Caco-2 (cell line): ENCODE measurements around the gene DYNC1H1. TPM values are rescaled to one million over a fixed set of nuclear protein-coding genes. Genes with fewer than 3 reads are reported as not detected.

Experiments
- BruUV-seq: library from RNA; stranded (reverse); fragments of 400-500 nt; replicated peaks from 2 replicates; lab custom pipeline; 2021; lab: Mats Ljungman, UMichigan
- CTCF ChIA-PET: fragments of 300-600 bp; sonication (Branson Sonifier 250); formaldehyde crosslinking; loops from one replicate; lab custom pipeline; 2022; ENCODE audit warnings: antibody characterized with exemption; lab: Charles Lee
- POLR2A ChIA-PET: fragments of 300-600 bp; sonication (Branson Sonifier 250); formaldehyde crosslinking; loops from one replicate; lab custom pipeline; 2022; ENCODE audit warnings: antibody characterized with exemption; lab: Charles Lee
- DNase-seq, 2 experiments: peaks; one replicate each; pipeline versions ENCODE4 v3.0.0 to v3.0.0-alpha.2; 2020 to 2022
- H3K27me3 ChIP-seq: replicated peaks from 2 replicates; pipeline ENCODE4 v1.6.0; 2011; ENCODE audit warnings: low read length; ENCODE audit not compliant: control insufficient read depth, insufficient read depth
- H3K36me3 ChIP-seq: 2 replicates; pipeline ENCODE4 v1.5.1; 2011; ENCODE audit warnings: low read length; ENCODE audit not compliant: control insufficient read depth, insufficient read depth
- H3K4me1 ChIP-seq: fragments of 250-450 bp; sonication (Bioruptor Pico); 2 replicates; pipeline ENCODE4 v1.5.1; 2020; ENCODE audit warnings: mild to moderate bottlenecking
- H3K4me3 ChIP-seq: 2 replicates; pipeline ENCODE4 v1.5.1; 2011; ENCODE audit warnings: low read depth, mild to moderate bottlenecking, control low read depth, low read length
- H3K9me3 ChIP-seq: fragments of 250-450 bp; sonication (Bioruptor Pico); 2 replicates; pipeline ENCODE4 v1.5.1; 2020; ENCODE audit warnings: mild to moderate bottlenecking, moderate library complexity
- H3K27ac Mint-ChIP-seq: one replicate; pipeline ENCODE4 v1.8.0; 2022; ENCODE audit warnings: mixed read lengths; ENCODE audit not compliant: unreplicated experiment
- H3K27me3 Mint-ChIP-seq: one replicate; pipeline ENCODE4 v1.8.0; 2022; ENCODE audit warnings: mixed read lengths; ENCODE audit not compliant: insufficient read depth, unreplicated experiment
- H3K36me3 Mint-ChIP-seq: one replicate; pipeline ENCODE4 v1.8.0; 2022; ENCODE audit warnings: mild to moderate bottlenecking, mixed read lengths; ENCODE audit not compliant: insufficient read depth, unreplicated experiment
- H3K4me1 Mint-ChIP-seq: one replicate; pipeline ENCODE4 v1.8.0; 2022; ENCODE audit warnings: low read depth, mixed read lengths; ENCODE audit not compliant: unreplicated experiment
- H3K4me3 Mint-ChIP-seq: one replicate; pipeline ENCODE4 v1.8.0; 2022; ENCODE audit warnings: mild to moderate bottlenecking, moderate library complexity, mixed read lengths; ENCODE audit not compliant: unreplicated experiment
- H3K9me3 Mint-ChIP-seq: one replicate; pipeline ENCODE4 v1.8.0; 2022; ENCODE audit warnings: mixed read lengths; ENCODE audit not compliant: unreplicated experiment
- intact Hi-C: fragments of 100-400 bp; cut with micrococcal nuclease; formaldehyde crosslinking; loops from one replicate; pipeline ENCODE4 v1.10.0; 2022; ENCODE audit not compliant: unreplicated experiment
- total RNA-seq: library from RNA; stranded (reverse); gene quantifications from 2 replicates; pipeline ENCODE4 v1.2.3, GENCODE V29; 2022
- TF ChIP-seq, protein P1 (sequence below), 2 experiments: fragments of 200-600 bp in 1 of 2; IDR thresholded peaks; 1 replicate in 1 of 2; 2 replicates in 1 of 2; pipeline versions ENCODE4 v1.5.1 to v1.8.0; 2011 to 2022; ENCODE audit warnings: antibody characterized with exemption in 1 of 2, control low read depth in 1 of 2, inconsistent platforms in 1 of 2, low read depth in 1 of 2, low read length in 1 of 2, mild to moderate bottlenecking in 1 of 2, moderate library complexity in 1 of 2; ENCODE audit not compliant: insufficient read depth in 1 of 2, severe bottlenecking in 1 of 2, unreplicated experiment in 1 of 2

The DYNC1H1 gene
- total RNA-seq, 1 experiment from 2014 or later = 351 TPM

DNA sequence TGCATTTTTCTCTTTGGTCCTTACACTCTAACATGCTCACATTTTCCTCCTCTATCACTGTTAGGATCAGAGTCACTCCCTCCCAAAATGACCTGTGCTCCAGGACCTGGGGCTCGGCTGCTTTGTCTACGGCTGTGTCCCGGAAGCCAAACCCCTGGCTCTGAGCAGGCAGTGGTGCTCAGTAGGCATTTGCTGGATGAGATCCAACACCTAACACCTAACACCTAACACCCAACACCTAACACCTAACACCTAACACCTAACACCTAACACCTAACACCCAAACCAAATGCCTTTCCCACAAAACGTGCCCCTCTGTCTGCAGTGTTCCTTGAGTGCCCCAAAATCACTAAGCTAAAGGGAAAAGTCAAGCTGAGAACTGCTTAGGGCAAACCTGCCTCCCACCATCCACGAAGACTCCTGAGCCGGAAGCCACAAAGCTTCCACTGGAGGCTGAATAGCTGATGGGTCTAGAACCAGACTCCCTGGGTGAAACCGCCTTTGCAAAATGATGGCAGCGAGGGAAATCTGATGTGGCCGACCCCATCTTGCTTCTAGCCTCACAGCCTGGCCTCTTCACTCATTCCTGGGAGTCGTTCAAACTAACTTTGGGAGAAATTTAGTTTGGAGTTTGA is 93.2 kb downstream of the DYNC1H1 start:
- intact Hi-C loops = no loop called here

DNA sequence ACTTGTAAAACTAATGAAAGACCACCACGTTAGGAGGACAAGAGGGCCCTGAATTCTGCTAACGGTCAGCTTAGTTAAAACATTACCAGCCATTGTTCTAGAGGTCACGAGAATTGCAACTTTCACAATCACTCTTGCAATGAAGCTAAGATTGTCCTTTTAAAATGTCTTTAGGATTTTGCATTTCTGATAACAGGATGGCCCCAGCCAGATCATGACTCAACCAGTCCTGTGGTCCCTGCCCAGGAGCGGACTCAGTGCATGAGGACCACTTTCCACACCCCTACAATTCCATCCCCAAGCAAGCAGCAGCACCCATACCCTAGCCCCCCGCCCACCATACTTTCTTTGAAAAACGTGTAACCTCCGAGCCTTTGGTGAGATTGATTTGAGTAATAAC is 93.8 kb downstream of the DYNC1H1 start:
- H3K27me3 ChIP-seq = no peaks in the 10 kb centered on the region
- ChIA-PET CTCF (interaction anchor here (0.7 kb wide), 1 partner anchor 11 kb away, joined by 3 read pairs; no protein-coding TSS in a partner anchor), POLR2A (no interaction called here)
- DNase-seq = no peak
- no peaks in the 10 kb centered on the region for H3K9me3 ChIP-seq
- Mint-ChIP-seq H3K27me3 (no peaks in the 10 kb centered on the region), H3K9me3 (no peaks in the 10 kb centered on the region), H3K36me3 (peaks cover 30% of the 10 kb centered on the region), H3K4me3 (no peak overlapping the region), H3K27ac (no peak overlapping the region), H3K4me1 (peaks cover 12% of the 10 kb centered on the region)
- H3K4me1 ChIP-seq = peaks cover under 1% of the 10 kb centered on the region; the same call in 1 of the 2 replicates
- no TSS peak for BruUV-seq
- H3K4me3 ChIP-seq = no peak overlapping the region
- TF ChIP-seq, protein P1, sequence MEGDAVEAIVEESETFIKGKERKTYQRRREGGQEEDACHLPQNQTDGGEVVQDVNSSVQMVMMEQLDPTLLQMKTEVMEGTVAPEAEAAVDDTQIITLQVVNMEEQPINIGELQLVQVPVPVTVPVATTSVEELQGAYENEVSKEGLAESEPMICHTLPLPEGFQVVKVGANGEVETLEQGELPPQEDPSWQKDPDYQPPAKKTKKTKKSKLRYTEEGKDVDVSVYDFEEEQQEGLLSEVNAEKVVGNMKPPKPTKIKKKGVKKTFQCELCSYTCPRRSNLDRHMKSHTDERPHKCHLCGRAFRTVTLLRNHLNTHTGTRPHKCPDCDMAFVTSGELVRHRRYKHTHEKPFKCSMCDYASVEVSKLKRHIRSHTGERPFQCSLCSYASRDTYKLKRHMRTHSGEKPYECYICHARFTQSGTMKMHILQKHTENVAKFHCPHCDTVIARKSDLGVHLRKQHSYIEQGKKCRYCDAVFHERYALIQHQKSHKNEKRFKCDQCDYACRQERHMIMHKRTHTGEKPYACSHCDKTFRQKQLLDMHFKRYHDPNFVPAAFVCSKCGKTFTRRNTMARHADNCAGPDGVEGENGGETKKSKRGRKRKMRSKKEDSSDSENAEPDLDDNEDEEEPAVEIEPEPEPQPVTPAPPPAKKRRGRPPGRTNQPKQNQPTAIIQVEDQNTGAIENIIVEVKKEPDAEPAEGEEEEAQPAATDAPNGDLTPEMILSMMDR (IDR thresholded peaks at IDR 0.05; ENCODE audit: insufficient read depth in 1 of 2, low read depth in 1 of 2, low read length in 1 of 2, severe bottlenecking in 1 of 2, unreplicated experiment in 1 of 2) = no peak
- no peaks in the 10 kb centered on the region for H3K36me3 ChIP-seq
- intact Hi-C loops = no loop called here

More for the DNA sequence above, 93.2 kb downstream of the DYNC1H1 start:
- TF ChIP-seq, protein P1 (IDR thresholded peaks at IDR 0.05; ENCODE audit: insufficient read depth in 1 of 2, low read depth in 1 of 2, low read length in 1 of 2, severe bottlenecking in 1 of 2, unreplicated experiment in 1 of 2) = no peak
- POLR2A ChIA-PET = no interaction called here
- H3K36me3 ChIP-seq = no peaks in the 10 kb centered on the region
- H3K9me3 ChIP-seq = no peaks in the 10 kb centered on the region
- H3K4me3 Mint-ChIP-seq = no peak overlapping the region
- no peaks in the 10 kb centered on the region for H3K9me3 Mint-ChIP-seq
- H3K4me1 ChIP-seq = no peaks in the 10 kb centered on the region
- peaks cover 30% of the 10 kb centered on the region for H3K36me3 Mint-ChIP-seq
- no peak overlapping the region for H3K4me3 ChIP-seq
- no peaks in the 10 kb centered on the region for H3K27me3 ChIP-seq
- peak overlapping the region; percentile 0 for H3K27ac Mint-ChIP-seq
- peaks cover 12% of the 10 kb centered on the region for H3K4me1 Mint-ChIP-seq
- no peaks in the 10 kb centered on the region for H3K27me3 Mint-ChIP-seq
- BruUV-seq = no TSS peak
- CTCF ChIA-PET = interaction anchor here (0.7 kb wide), 1 partner anchor 11 kb away, joined by 3 read pairs; no protein-coding TSS in a partner anchor
- DNase-seq = no peak

DNA sequence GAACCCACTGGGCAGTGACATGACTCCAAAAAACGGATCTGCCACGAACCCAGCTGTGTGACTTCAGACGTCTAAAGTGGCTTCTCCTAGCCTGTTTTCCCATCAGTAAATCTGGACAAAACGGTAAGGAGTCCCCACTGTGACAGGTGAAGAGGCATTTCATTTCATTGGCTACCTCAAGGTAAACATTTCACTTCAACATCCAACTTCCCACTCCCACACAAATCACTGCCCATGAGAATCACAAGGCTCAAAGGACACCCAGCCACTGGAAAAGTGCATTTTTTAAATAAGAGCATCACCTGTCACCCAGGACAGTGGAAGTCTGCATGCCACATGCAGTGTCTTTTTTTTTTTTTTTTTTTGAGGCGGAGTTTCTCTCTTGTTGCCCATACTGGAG is 94.6 kb downstream of the DYNC1H1 start:
- Histone ChIP-seq H3K36me3 (no peaks in the 10 kb centered on the region), H3K27me3 (no peaks in the 10 kb centered on the region), H3K4me1 (peaks cover 8% of the 10 kb centered on the region), H3K9me3 (no peaks in the 10 kb centered on the region), H3K4me3 (no peak overlapping the region)
- H3K4me1 Mint-ChIP-seq = peaks cover 12% of the 10 kb centered on the region
- no peak overlapping the region for H3K27ac Mint-ChIP-seq
- DNase-seq = no peak
- no TSS peak for BruUV-seq
- CTCF ChIA-PET = no interaction called here
- POLR2A ChIA-PET = no interaction called here
- TF ChIP-seq, protein P1 (IDR thresholded peaks at IDR 0.05; ENCODE audit: insufficient read depth in 1 of 2, low read depth in 1 of 2, low read length in 1 of 2, severe bottlenecking in 1 of 2, unreplicated experiment in 1 of 2) = no peak
- intact Hi-C loops = no loop called here
- H3K36me3 Mint-ChIP-seq = peaks cover 25% of the 10 kb centered on the region
- H3K9me3 Mint-ChIP-seq = no peaks in the 10 kb centered on the region
- H3K27me3 Mint-ChIP-seq = no peaks in the 10 kb centered on the region
- H3K4me3 Mint-ChIP-seq = no peak overlapping the region
